RCC 7860 (cell line): Measurements from ENCODE around the gene ANOS1.

Experiments used
- DNase-seq: peaks from one replicate; pipeline ENCODE4 v3.0.0-alpha.2; 2015; ENCODE audit warnings: low spot score
- FAIRE-seq: peaks from 2 replicates; lab custom pipeline; 2012; peaks lifted over from hg19 to GRCh38; lab: Jason Lieb, UNC

Gene ANOS1

GRCh38 chrX:8717354-8717753 lies 14.6 kb downstream of the ANOS1 start:
- DNase-seq = no peak
- FAIRE-seq = no peak

- FAIRE-seq (no peak), DNase-seq (no peak)
These were observed 17.8 kb downstream of the ANOS1 start for GRCh38 chrX:8714164-8714563.

DNA sequence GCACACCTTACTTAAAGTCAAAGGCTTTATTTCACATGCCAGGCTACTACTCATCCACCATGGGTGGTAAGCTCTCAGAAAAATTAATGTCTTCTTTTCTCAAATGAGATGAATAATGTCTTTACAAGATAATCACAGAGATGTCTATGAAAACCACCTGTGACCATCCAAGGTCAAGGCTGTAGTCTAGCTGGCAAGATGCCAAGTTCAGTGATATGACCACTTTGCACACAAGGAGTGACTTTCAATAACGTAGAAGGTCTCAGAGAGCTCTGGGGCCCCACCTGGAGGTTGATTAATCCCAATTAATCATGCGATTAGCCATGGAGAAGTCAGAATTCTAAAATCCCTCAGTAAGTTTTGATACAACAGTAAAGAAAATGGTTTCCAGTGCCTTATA lies 20.5 kb downstream of the ANOS1 start:
- no peak for FAIRE-seq
- no peak for DNase-seq

DNA sequence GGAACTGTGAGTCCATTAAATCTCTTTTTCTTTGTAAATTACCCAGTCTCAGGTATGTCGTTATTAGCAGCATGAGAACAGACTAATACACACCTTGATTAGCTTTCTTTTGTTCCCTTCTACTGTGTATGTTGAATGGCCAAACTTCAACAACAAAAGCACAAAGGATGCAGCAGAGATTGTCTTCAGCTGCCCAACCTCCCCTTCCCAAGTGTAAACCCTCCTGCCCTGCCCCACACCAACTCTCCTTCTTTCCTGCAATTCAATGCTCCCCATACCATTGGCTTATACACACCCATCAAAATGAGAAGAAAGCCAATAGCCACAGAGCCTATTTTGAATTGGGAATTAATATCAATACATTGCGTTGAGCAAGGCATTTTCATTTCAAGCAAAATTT lies 27.8 kb downstream of the ANOS1 start:
- FAIRE-seq = no peak

DNA sequence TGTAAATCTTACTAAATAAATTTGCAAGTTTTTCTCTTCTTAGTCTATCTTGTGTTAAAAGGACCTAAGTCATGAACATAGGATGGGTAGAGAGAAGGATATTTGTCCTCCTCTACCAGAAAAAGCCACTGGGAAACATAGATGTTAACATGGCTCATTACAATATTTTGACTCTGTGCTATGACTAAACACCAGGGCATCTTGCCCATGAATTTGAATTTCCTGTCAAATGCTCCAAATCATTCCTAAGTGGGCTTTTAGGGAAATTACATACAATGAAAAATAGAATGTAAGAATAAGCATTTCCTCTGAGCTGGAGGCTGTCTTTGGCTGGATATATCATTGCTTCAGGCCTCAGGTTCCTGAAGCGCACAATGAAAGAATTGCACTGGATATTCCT lies 39.1 kb downstream of the ANOS1 start:
- FAIRE-seq (no peak), DNase-seq (no peak)

More for the DNA sequence above, 27.8 kb downstream of the ANOS1 start:
- DNase-seq = no peak

- DNase-seq (no peak), FAIRE-seq (no peak)
These were observed 42.5 kb downstream of the ANOS1 start for GRCh38 chrX:8689473-8689872.

GRCh38 chrX:8688776-8689175 lies 43.2 kb downstream of the ANOS1 start:
- no peak for FAIRE-seq
- DNase-seq = no peak

- no peak for FAIRE-seq
- DNase-seq = no peak
These were observed 47.6 kb downstream of the ANOS1 start for GRCh38 chrX:8684201-8684965.

- FAIRE-seq (no peak), DNase-seq (no peak)
These were observed 48.2 kb downstream of the ANOS1 start for GRCh38 chrX:8683687-8684086.

- DNase-seq = no peak
- no peak for FAIRE-seq
These were observed 52.4 kb downstream of the ANOS1 start for GRCh38 chrX:8679550-8679949.

DNA sequence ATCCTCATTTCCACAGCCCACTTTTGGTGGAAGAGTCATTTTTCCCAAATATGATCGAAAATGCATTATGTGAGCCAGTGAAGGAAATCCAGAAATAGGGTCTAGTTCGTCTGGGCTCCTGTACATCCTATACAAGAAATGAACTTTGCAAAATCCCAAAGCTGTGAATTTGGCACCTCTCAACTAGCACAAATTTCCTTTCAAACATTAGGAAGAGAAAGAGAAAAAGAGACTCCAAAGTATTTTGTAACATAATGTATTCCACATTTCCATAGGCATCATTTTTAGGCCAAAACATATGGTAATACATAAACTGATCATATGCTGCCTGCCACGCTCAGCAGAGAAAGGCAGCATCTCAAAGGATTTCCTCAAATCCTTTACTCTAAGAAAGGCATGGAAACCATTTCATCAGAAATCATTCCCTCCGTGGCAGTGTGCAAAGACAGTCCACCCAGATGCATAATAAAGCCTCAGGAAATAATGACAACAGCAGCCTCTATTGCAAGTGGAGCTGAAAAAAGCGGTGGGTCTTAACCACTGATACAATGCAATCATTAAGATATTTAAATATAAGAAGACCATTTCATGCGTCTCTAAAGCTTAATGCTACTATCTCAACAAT lies 56.8 kb downstream of the ANOS1 start:
- DNase-seq (no peak), FAIRE-seq (no peak)

GRCh38 chrX:8673201-8673600 lies 58.7 kb downstream of the ANOS1 start:
- FAIRE-seq (no peak), DNase-seq (no peak)

GRCh38 chrX:8672176-8672575 lies 59.8 kb downstream of the ANOS1 start:
- no peak for DNase-seq
- FAIRE-seq = no peak

DNA sequence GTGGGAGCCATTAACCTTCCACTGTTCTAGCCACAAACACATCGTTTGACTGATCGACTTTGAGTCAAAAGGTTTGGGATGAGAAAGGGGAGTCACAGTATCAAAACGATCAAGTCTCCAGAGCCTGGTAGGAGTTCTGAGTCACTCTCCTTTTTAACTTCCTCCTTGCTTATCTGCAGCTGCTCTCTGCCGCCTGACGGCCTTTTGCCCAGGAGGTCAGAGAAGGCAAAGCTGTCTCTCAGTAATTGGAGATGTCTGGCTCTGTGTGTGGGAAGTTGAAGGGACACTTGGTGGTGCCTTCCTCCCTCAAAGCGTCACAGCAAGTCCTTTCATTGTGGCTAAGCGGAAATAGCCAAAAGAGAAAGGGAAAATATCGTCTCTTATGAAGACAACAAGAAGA lies 63.1 kb downstream of the ANOS1 start:
- DNase-seq = no peak
- FAIRE-seq = no peak

GRCh38 chrX:8663325-8663724 lies 68.6 kb downstream of the ANOS1 start:
- FAIRE-seq (no peak), DNase-seq (no peak)

- no peak for DNase-seq
- FAIRE-seq = no peak
These were observed 74.1 kb downstream of the ANOS1 start for GRCh38 chrX:8657883-8658282.

- FAIRE-seq (no peak), DNase-seq (no peak)
These were observed 78.0 kb downstream of the ANOS1 start for GRCh38 chrX:8653956-8654355.

- DNase-seq (no peak), FAIRE-seq (no peak)
These were observed 82.0 kb downstream of the ANOS1 start for GRCh38 chrX:8649969-8650368.

DNA sequence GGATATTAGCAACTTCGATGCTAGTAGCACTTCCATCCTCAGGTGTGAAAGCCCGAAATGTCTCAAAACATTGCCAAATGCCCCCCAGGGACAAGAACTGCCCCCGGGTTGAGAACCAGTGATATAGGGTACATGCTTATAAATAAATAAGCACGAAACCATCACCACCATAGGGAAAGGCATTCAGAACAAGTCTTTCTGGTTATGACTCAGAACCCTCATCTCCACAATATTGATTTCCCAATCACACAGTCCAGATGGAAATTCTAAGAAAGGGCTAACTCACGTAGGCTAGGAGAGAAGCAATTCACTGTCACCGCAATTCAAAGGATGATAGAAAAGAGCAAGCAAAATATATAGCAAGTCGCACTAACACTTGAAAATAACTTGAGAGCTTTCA lies 84.8 kb downstream of the ANOS1 start:
- FAIRE-seq (no peak), DNase-seq (no peak)

- DNase-seq (no peak), FAIRE-seq (no peak)
These were observed 91.9 kb downstream of the ANOS1 start for GRCh38 chrX:8639949-8640475.

- no peak for DNase-seq
- FAIRE-seq = no peak
These were observed 95.4 kb downstream of the ANOS1 start for GRCh38 chrX:8636497-8636896.

DNA sequence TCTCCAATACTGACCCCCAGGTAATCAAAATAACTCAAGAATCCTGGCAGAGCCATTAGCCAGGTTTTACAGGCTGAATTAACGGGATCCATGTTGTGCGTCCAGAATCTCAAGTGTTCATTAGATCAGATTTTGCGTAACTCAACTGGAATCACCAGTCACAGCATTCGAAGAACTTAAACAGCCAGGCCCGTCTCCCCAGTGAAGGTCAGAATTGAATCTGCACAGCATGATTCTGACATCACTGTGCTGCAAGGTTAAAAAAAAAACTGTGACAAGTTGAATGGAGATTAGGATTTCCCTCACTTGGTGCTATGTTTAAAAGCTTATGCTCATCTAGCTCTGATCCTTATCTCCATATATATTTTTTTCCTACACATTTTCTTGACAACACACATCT lies 96.1 kb downstream of the ANOS1 start:
- FAIRE-seq = no peak

More for the DNA sequence above, 96.1 kb downstream of the ANOS1 start:
- no peak for DNase-seq
